ENCODE results near the gene C4orf51.

C4orf51 gene

DNA sequence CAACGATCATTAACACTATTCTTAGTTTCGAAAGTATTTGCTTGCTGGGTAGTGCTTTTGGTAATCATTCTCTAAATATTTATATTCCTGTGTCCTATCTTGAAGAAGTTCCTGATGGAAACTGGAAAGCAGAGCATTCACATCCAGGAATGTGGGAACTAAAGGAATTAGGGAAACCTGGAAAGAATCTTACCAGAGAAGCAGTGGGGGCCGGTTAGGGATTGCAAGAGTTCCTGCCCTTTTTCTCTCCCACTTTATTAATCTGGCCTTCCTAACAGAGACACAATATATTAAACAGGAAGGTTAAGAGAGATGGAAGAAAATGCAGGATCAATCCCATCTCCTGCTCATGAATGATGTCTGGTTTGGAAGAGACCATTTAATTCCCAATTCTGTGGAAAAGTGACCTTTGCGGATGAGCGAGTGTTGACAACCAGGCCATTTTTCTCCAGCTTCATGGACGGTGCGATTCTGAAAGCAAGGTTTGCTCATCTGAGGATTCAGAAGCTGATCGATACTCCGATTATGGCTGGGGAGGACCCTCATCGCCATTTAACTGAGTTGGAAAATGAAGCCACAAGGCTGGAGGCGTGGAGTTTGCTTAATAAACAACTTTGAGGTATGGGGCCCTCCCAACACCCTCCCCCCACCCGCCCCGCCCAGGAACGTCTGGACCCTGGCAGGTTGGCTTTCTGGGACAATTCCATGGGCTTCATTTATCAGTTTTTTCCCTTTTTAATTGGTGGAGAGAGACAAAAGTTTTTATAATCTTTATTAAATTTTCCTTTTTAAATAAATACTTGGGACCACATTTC lies 52.3 kb downstream of the C4orf51 start:
- peak overlapping the region; percentile 96 for H2AFZ ChIP-seq (ENCODE audit: low read length)
- H3K36me3 ChIP-seq (ENCODE audit: insufficient read depth, low read length), result no peaks in the 10 kb centered on the region
- no peaks in the 10 kb centered on the region for H4K20me1 ChIP-seq (ENCODE audit: insufficient read depth, low read length, poor library complexity, severe bottlenecking)
- H3F3A ChIP-seq (ENCODE audit: low read depth), result no peaks in the 10 kb centered on the region
- no peaks in the 10 kb centered on the region for H3K9me3 ChIP-seq (ENCODE audit: insufficient read depth, low read depth, low read length)
- peak overlapping the region; percentile 68 for H3K4me2 ChIP-seq (ENCODE audit: low read depth, low read length, poor library complexity, severe bottlenecking)
- H3K9me2 ChIP-seq (replicated peaks; ENCODE audit: low read depth, low read length), result no peaks in the 10 kb centered on the region
- no peaks in the 10 kb centered on the region for H3K27me3 ChIP-seq (ENCODE audit: insufficient read depth, low read length, poor library complexity, severe bottlenecking)
- H3K4me3 ChIP-seq (ENCODE audit: low read length, poor library complexity, severe bottlenecking), result peak overlapping the region; percentile 73
- H3K4me1 ChIP-seq (ENCODE audit: insufficient read depth, low read length, poor library complexity, severe bottlenecking), result no peaks in the 10 kb centered on the region
- peak overlapping the region; percentile 64 for H3K9ac ChIP-seq (ENCODE audit: low read depth, low read length, poor library complexity, severe bottlenecking)
- no peaks in the 10 kb centered on the region for H3K79me2 ChIP-seq (ENCODE audit: insufficient read depth, low read length)
- no peak for TF ChIP-seq EZH2phosphoT487 (IDR thresholded peaks at IDR 0.05; ENCODE audit: borderline replicate concordance)
- TF ChIP-seq, protein P1, sequence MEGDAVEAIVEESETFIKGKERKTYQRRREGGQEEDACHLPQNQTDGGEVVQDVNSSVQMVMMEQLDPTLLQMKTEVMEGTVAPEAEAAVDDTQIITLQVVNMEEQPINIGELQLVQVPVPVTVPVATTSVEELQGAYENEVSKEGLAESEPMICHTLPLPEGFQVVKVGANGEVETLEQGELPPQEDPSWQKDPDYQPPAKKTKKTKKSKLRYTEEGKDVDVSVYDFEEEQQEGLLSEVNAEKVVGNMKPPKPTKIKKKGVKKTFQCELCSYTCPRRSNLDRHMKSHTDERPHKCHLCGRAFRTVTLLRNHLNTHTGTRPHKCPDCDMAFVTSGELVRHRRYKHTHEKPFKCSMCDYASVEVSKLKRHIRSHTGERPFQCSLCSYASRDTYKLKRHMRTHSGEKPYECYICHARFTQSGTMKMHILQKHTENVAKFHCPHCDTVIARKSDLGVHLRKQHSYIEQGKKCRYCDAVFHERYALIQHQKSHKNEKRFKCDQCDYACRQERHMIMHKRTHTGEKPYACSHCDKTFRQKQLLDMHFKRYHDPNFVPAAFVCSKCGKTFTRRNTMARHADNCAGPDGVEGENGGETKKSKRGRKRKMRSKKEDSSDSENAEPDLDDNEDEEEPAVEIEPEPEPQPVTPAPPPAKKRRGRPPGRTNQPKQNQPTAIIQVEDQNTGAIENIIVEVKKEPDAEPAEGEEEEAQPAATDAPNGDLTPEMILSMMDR (conservative IDR thresholded peaks at IDR 0.05; ENCODE audit: low read length), result no peak

DNA sequence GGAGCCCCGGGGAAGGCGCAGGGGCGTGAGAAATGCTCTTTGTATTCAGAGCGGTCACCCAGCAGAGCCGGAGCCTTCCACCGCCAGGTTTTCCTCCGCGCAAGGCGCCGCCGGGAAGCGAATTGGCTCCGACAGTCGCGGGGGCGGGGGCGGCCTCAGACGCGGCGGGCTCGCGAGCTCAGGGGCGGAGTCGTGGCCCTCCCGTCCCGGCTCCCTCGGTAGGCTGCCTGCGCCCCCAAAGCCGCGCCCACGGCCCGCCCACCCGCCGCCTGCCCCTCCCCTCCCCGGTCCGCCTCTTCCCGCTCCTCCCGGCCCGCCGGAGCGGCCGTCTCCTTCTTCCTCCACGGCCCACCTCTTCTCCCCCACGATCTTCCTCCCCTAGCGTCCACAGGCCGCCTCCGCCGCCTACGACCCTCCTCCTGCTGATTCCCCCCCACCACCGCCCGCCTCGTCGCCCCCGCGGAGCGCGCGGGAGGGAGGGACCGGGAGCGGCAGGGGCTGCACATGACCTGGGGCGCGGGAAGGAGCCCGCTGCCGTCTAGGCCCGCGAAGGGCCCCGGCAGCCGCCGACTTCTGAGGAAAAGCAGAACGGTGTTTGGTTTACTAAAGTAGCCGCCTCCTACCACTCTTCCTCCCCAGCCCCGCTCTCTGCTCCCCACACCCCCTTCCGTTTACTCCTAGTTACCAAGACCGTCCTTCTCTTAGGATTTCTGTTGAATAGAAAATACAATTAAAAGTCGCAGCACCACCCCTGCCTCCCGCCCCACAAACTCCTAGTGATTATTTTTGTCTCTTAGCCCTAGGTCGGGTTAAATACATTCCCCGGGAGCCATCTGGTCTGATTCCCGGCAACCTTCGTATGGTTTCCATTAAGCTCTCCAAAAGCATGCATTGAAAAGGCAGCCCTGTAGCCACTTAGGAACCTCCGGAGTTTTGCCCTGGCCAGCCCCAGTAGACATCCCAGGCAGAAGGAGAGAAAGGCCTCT lies 53.2 kb downstream of the C4orf51 start:
- Histone ChIP-seq H3K36me3 (ENCODE audit: insufficient read depth, low read length) (no peaks in the 10 kb centered on the region), H3K4me2 (ENCODE audit: low read depth, low read length, poor library complexity, severe bottlenecking) (peak overlapping the region; percentile 68), H3K9me2 (replicated peaks; ENCODE audit: low read depth, low read length) (no peaks in the 10 kb centered on the region), H2AFZ (ENCODE audit: low read length) (peak overlapping the region; percentile 96), H4K20me1 (ENCODE audit: insufficient read depth, low read length, poor library complexity, severe bottlenecking) (no peaks in the 10 kb centered on the region), H3K27me3 (ENCODE audit: insufficient read depth, low read length, poor library complexity, severe bottlenecking) (no peaks in the 10 kb centered on the region), H3K4me1 (ENCODE audit: insufficient read depth, low read length, poor library complexity, severe bottlenecking) (no peaks in the 10 kb centered on the region), H3K9me3 (ENCODE audit: insufficient read depth, low read depth, low read length) (no peaks in the 10 kb centered on the region), H3K79me2 (ENCODE audit: insufficient read depth, low read length) (no peaks in the 10 kb centered on the region), H3F3A (ENCODE audit: low read depth) (no peaks in the 10 kb centered on the region), H3K4me3 (ENCODE audit: low read length, poor library complexity, severe bottlenecking) (peak overlapping the region; percentile 73), H3K9ac (ENCODE audit: low read depth, low read length, poor library complexity, severe bottlenecking) (peak overlapping the region; percentile 64)
- TF ChIP-seq EZH2phosphoT487 (IDR thresholded peaks at IDR 0.05; ENCODE audit: borderline replicate concordance), result no peak
- TF ChIP-seq, protein P1 (conservative IDR thresholded peaks at IDR 0.05; ENCODE audit: low read length), result no peak

DNA sequence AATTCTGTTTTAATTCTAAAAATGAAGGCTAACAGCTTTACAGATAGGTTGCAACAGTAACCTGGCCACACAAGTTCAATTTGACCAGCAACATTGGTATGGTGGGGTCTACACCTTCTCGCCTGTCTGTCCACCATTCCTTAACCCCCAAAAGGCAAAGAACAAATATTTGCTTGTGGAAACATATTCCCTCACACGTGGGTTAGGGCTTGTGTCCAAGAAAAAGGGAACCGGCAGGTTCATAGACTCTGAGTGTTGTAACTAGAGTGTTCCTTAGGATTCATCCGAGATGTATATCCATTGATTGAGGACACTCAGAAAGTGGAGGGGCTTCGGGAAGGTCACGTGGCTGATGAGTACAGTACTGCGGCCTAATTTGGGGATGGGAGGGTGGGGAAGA lies 54.1 kb downstream of the C4orf51 start:
- H2AFZ ChIP-seq (ENCODE audit: low read length), result no peak overlapping the region

More for the DNA sequence above, 54.1 kb downstream of the C4orf51 start:
- H3K36me3 ChIP-seq (ENCODE audit: insufficient read depth, low read length), result no peaks in the 10 kb centered on the region
- no peaks in the 10 kb centered on the region for H3K9me2 ChIP-seq (replicated peaks; ENCODE audit: low read depth, low read length)
- H4K20me1 ChIP-seq (ENCODE audit: insufficient read depth, low read length, poor library complexity, severe bottlenecking), result no peaks in the 10 kb centered on the region
- H3K4me1 ChIP-seq (ENCODE audit: insufficient read depth, low read length, poor library complexity, severe bottlenecking), result no peaks in the 10 kb centered on the region
- H3F3A ChIP-seq (ENCODE audit: low read depth), result no peaks in the 10 kb centered on the region
- no peaks in the 10 kb centered on the region for H3K27me3 ChIP-seq (ENCODE audit: insufficient read depth, low read length, poor library complexity, severe bottlenecking)
- H3K9ac ChIP-seq (ENCODE audit: low read depth, low read length, poor library complexity, severe bottlenecking), result no peak overlapping the region
- no peaks in the 10 kb centered on the region for H3K79me2 ChIP-seq (ENCODE audit: insufficient read depth, low read length)
- no peak overlapping the region for H3K4me3 ChIP-seq (ENCODE audit: low read length, poor library complexity, severe bottlenecking)
- H3K4me2 ChIP-seq (ENCODE audit: low read depth, low read length, poor library complexity, severe bottlenecking), result no peak overlapping the region
- TF ChIP-seq, protein P1 (conservative IDR thresholded peaks at IDR 0.05; ENCODE audit: low read length), result no peak
- TF ChIP-seq EZH2phosphoT487 (IDR thresholded peaks at IDR 0.05; ENCODE audit: borderline replicate concordance), result no peak
- H3K9me3 ChIP-seq (ENCODE audit: insufficient read depth, low read depth, low read length), result no peaks in the 10 kb centered on the region
